Spleen (tissue), 7 donors: Measurements from ENCODE around the gene SASH1.

Experiments used
- POLR2AphosphoS5 ChIP-seq, 3 donors: sonication (generic); formaldehyde crosslinking; IDR thresholded peaks; one replicate each; pipeline ENCODE4 v1.5.1; 2017; ENCODE audit warnings: antibody characterized with exemption in 3 of 3
- TF ChIP-seq, protein P1 (sequence below), 11 experiments: fragments of 200-600 bp in 7 of 11; fragments of 450-650 bp in 4 of 11; sonication (generic) in 4 of 11; IDR thresholded peaks in 8 of 11; conservative IDR thresholded peaks in 3 of 11; 1 replicate in 7 of 11; 2 replicates in 4 of 11; pipeline versions ENCODE4 v1.4.0 to v1.8.0; 2016 to 2021; ENCODE audit warnings: antibody characterized with exemption in 11 of 11, inconsistent platforms in 4 of 11, mild to moderate bottlenecking in 1 of 11
- donor health status: DM: no; HTN: no; CAD: no; lungs with moderate emphysema.
- donor health status: DM: no; HTN: no; CAD: no.
- donor health status: DM: no; HTN: no; CAD: no.

DNA sequence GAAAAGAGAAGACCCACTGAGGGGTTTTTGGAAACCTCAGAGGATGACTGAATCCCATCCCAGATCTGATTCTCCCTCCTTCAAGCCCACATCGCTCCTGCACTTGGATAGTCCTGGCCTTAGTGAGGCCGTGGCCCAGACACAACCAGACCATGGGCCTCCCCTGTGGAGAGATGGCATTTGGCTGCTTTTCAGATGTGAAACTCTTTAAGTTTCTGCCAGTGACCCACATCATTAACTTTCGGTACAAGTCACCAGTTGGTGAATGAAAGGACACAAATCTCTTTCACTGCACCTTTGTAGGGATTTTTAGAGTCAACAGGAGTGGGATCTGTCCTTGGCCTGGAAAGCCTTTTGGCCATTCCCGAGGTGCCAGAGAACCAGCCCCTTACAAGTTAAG, 116.6 kb downstream of the SASH1 start:
- TF ChIP-seq POLR2AphosphoS5 (IDR thresholded peaks at IDR 0.05) = no peak
- TF ChIP-seq, protein P1, sequence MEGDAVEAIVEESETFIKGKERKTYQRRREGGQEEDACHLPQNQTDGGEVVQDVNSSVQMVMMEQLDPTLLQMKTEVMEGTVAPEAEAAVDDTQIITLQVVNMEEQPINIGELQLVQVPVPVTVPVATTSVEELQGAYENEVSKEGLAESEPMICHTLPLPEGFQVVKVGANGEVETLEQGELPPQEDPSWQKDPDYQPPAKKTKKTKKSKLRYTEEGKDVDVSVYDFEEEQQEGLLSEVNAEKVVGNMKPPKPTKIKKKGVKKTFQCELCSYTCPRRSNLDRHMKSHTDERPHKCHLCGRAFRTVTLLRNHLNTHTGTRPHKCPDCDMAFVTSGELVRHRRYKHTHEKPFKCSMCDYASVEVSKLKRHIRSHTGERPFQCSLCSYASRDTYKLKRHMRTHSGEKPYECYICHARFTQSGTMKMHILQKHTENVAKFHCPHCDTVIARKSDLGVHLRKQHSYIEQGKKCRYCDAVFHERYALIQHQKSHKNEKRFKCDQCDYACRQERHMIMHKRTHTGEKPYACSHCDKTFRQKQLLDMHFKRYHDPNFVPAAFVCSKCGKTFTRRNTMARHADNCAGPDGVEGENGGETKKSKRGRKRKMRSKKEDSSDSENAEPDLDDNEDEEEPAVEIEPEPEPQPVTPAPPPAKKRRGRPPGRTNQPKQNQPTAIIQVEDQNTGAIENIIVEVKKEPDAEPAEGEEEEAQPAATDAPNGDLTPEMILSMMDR (IDR thresholded peaks at IDR 0.05 in 8 of 11, conservative IDR thresholded peaks at IDR 0.05 in 3 of 11) = no peak
